ENCODE results near the gene NOTCH3. TPM values are rescaled to one million over a fixed set of nuclear protein-coding genes. Genes with fewer than 3 reads are reported as not detected.

Gene NOTCH3
- total RNA-seq, 1 donor from 2014 or later: 162 TPM

- peaks cover 7% of the 10 kb centered on the region for H3K36me3 Mint-ChIP-seq (ENCODE audit: low read depth, unreplicated experiment)
- peak overlapping the region; percentile 75 for H3K27ac ChIP-seq (ENCODE audit: low read depth, low read length)
- no peak for TF ChIP-seq EZH2 (IDR thresholded peaks at IDR 0.05; ENCODE audit: insufficient read depth, low read length)
- TF ChIP-seq CTCF (IDR thresholded peaks at IDR 0.05; ENCODE audit: insufficient read depth, low read depth, low read length): no peak
- no peaks in the 10 kb centered on the region for H3K36me3 ChIP-seq (ENCODE audit: insufficient read depth, low read length)
- peak overlapping the region; percentile 97 for H3K27ac Mint-ChIP-seq (ENCODE audit: unreplicated experiment)
- peak overlapping the region; percentile 83 for H3K4me2 ChIP-seq (ENCODE audit: low read length)
- H3K27me3 Mint-ChIP-seq (ENCODE audit: low read depth, unreplicated experiment): no peaks in the 10 kb centered on the region
- peak overlapping the region; percentile 88 for H3K9ac ChIP-seq (ENCODE audit: low read length)
- peak overlapping the region; percentile 65 for H3K4me3 ChIP-seq (ENCODE audit: insufficient read depth, low read depth, low read length)
- H4K20me1 ChIP-seq (ENCODE audit: insufficient read depth, low read length): no peaks in the 10 kb centered on the region
- H3K9me3 ChIP-seq (ENCODE audit: insufficient read depth, low read depth, low read length): no peaks in the 10 kb centered on the region
- peaks cover 16% of the 10 kb centered on the region for H3K4me1 ChIP-seq (ENCODE audit: insufficient read depth, low read length)
- FAIRE-seq: peak; percentile 17
- H3K4me3 Mint-ChIP-seq (ENCODE audit: unreplicated experiment): peak overlapping the region; percentile 87
- peaks cover 12% of the 10 kb centered on the region for H3K4me1 Mint-ChIP-seq (ENCODE audit: low read depth, unreplicated experiment)
- no peaks in the 10 kb centered on the region for H3K27me3 ChIP-seq (ENCODE audit: insufficient read depth, low read length)
- DNase-seq (ENCODE audit: low read depth): peak; percentile 88
- H2AFZ ChIP-seq (ENCODE audit: low read depth, low read length): peak overlapping the region; percentile 85
- H3K79me2 ChIP-seq (ENCODE audit: insufficient read depth, low read length): no peaks in the 10 kb centered on the region
- no peaks in the 10 kb centered on the region for H3K9me3 Mint-ChIP-seq (ENCODE audit: unreplicated experiment)
Measured at GRCh38 chr19:15222738-15223648, 22.2 kb upstream of the NOTCH3 start.

DNA sequence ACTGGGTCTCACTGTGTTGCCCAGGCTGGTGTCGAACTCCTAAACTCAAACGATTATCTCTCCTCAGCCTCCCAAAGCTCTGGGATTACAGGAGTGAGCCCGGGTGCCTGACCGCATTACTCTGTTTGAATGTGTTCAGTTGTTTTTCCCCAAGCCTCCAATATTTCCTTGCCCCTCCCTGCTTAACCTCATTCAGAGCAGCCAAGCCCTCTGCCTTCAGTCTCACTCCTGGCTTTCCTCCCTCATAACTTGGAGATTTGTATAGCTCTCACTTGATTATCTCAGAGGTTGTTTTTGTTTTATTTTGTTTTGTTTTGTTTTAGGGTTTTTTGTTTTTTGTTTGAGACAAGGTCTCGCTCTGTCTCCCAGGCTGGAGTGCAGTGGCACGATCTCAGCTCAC lies 20.0 kb upstream of the NOTCH3 start:
- H3K4me3 ChIP-seq (ENCODE audit: insufficient read depth, low read depth, low read length): no peak overlapping the region
- H3K9ac ChIP-seq (ENCODE audit: low read length): no peak overlapping the region
- H3K27me3 ChIP-seq (ENCODE audit: insufficient read depth, low read length): no peaks in the 10 kb centered on the region
- H3K9me3 ChIP-seq (ENCODE audit: insufficient read depth, low read depth, low read length): no peaks in the 10 kb centered on the region
- Mint-ChIP-seq H3K27ac (ENCODE audit: unreplicated experiment) (peak overlapping the region; percentile 18), H3K4me3 (ENCODE audit: unreplicated experiment) (peak overlapping the region; percentile 62), H3K4me1 (ENCODE audit: low read depth, unreplicated experiment) (peaks cover 12% of the 10 kb centered on the region), H3K27me3 (ENCODE audit: low read depth, unreplicated experiment) (no peaks in the 10 kb centered on the region), H3K36me3 (ENCODE audit: low read depth, unreplicated experiment) (peaks cover 2% of the 10 kb centered on the region), H3K9me3 (ENCODE audit: unreplicated experiment) (no peaks in the 10 kb centered on the region)
- no peak for DNase-seq (ENCODE audit: low read depth)
- H3K27ac ChIP-seq (ENCODE audit: low read depth, low read length): no peak overlapping the region
- H3K79me2 ChIP-seq (ENCODE audit: insufficient read depth, low read length): no peaks in the 10 kb centered on the region
- FAIRE-seq: no peak
- no peak overlapping the region for H3K4me2 ChIP-seq (ENCODE audit: low read length)
- H3K36me3 ChIP-seq (ENCODE audit: insufficient read depth, low read length): no peaks in the 10 kb centered on the region
- no peaks in the 10 kb centered on the region for H4K20me1 ChIP-seq (ENCODE audit: insufficient read depth, low read length)
- no peak for TF ChIP-seq EZH2 (IDR thresholded peaks at IDR 0.05; ENCODE audit: insufficient read depth, low read length)
- TF ChIP-seq CTCF (IDR thresholded peaks at IDR 0.05; ENCODE audit: insufficient read depth, low read depth, low read length): no peak
- peaks cover 16% of the 10 kb centered on the region for H3K4me1 ChIP-seq (ENCODE audit: insufficient read depth, low read length)
- no peak overlapping the region for H2AFZ ChIP-seq (ENCODE audit: low read depth, low read length)

- no peak overlapping the region for H3K4me2 ChIP-seq (ENCODE audit: low read length)
- no peaks in the 10 kb centered on the region for H3K79me2 ChIP-seq (ENCODE audit: insufficient read depth, low read length)
- H3K36me3 Mint-ChIP-seq (ENCODE audit: low read depth, unreplicated experiment): peaks cover 5% of the 10 kb centered on the region
- H3K9ac ChIP-seq (ENCODE audit: low read length): no peak overlapping the region
- H3K27ac ChIP-seq (ENCODE audit: low read depth, low read length): no peak overlapping the region
- H3K9me3 ChIP-seq (ENCODE audit: insufficient read depth, low read depth, low read length): no peaks in the 10 kb centered on the region
- H3K27me3 Mint-ChIP-seq (ENCODE audit: low read depth, unreplicated experiment): peaks cover 2% of the 10 kb centered on the region
- H2AFZ ChIP-seq (ENCODE audit: low read depth, low read length): no peak overlapping the region
- no peak overlapping the region for H3K27ac Mint-ChIP-seq (ENCODE audit: unreplicated experiment)
- H3K36me3 ChIP-seq (ENCODE audit: insufficient read depth, low read length): no peaks in the 10 kb centered on the region
- H3K27me3 ChIP-seq (ENCODE audit: insufficient read depth, low read length): no peaks in the 10 kb centered on the region
- no peak overlapping the region for H3K4me3 Mint-ChIP-seq (ENCODE audit: unreplicated experiment)
- H3K4me1 Mint-ChIP-seq (ENCODE audit: low read depth, unreplicated experiment): peaks cover 9% of the 10 kb centered on the region
- FAIRE-seq (no peak), DNase-seq (ENCODE audit: low read depth) (no peak)
- no peaks in the 10 kb centered on the region for H4K20me1 ChIP-seq (ENCODE audit: insufficient read depth, low read length)
- H3K4me1 ChIP-seq (ENCODE audit: insufficient read depth, low read length): peaks cover 12% of the 10 kb centered on the region
- no peak overlapping the region for H3K4me3 ChIP-seq (ENCODE audit: insufficient read depth, low read depth, low read length)
- TF ChIP-seq CTCF (IDR thresholded peaks at IDR 0.05; ENCODE audit: insufficient read depth, low read depth, low read length) (no peak), EZH2 (IDR thresholded peaks at IDR 0.05; ENCODE audit: insufficient read depth, low read length) (no peak)
- H3K9me3 Mint-ChIP-seq (ENCODE audit: unreplicated experiment): no peaks in the 10 kb centered on the region
Measured at GRCh38 chr19:15218501-15218900, 17.7 kb upstream of the NOTCH3 start.

Measured in astrocyte (in vitro differentiated cells and primary cell).